ENCODE measurements around the gene ATP6V1B1. TPM values are rescaled to one million over a fixed set of nuclear protein-coding genes. Genes with fewer than 3 reads are reported as not detected.

Gene ATP6V1B1
- 0.51 TPM in 1 of 2 replicates, not detected in the other for total RNA-seq

GRCh38 chr2:70935468-70936164, at the start of gene ATP6V1B1:
Gene ATP6V1B1, plus strand, starts transcription at chr2:70935900. Its CDS starts 55 bp downstream, at chr2:70935955.

GRCh38 chr2:70978341-70979179, 42.9 kb downstream of the ATP6V1B1 start, which contains the start of gene ANKRD53:
Gene ANKRD53, plus strand, starts transcription at chr2:70978630. Its CDS starts 16 bp downstream, at chr2:70978646.

GRCh38 chr2:70994699-70995425, 59.2 kb downstream of the ATP6V1B1 start, which contains the start of gene TEX261:
Gene TEX261, minus strand, starts transcription at chr2:70994873. Its CDS starts 116 bp downstream, at chr2:70994757.

Other genes starting within 250 kb of the ATP6V1B1 start
- gene ADD2, start 167.7 kb upstream of the ATP6V1B1 start, total RNA-seq, result 3.4 and 5.2 TPM in 2 replicates
- gene FIGLA, start 145.3 kb upstream of the ATP6V1B1 start, total RNA-seq, result not detected in 2 replicates
- gene CLEC4F, start 115.3 kb upstream of the ATP6V1B1 start, total RNA-seq, result not detected in 2 replicates
- gene CD207, start 100.1 kb upstream of the ATP6V1B1 start, total RNA-seq, result not detected in 2 replicates
- 0.38 TPM in 1 of 2 replicates, not detected in the other for gene VAX2, start 35.3 kb upstream of the ATP6V1B1 start, total RNA-seq
- 1.8 TPM in 2 replicates for gene ANKRD53, start 42.7 kb downstream of the ATP6V1B1 start, total RNA-seq
- 27.6 and 32.3 TPM in 2 replicates for gene TEX261, start 59.0 kb downstream of the ATP6V1B1 start, total RNA-seq
- 84.0 and 91.7 TPM in 2 replicates for gene NAGK, start 132.7 kb downstream of the ATP6V1B1 start, total RNA-seq
- 4.7 and 7.2 TPM in 2 replicates for gene MCEE, start 194.3 kb downstream of the ATP6V1B1 start, total RNA-seq
- gene MPHOSPH10, start 194.7 kb downstream of the ATP6V1B1 start, total RNA-seq, result 4.9 and 9.1 TPM in 2 replicates